H54 (cell line): ENCODE results near the gene SLC35A4.
"Not testable (repeated sequence)": the region's sequence is repeated elsewhere in the genome, so short reads cannot be mapped to it uniquely, and the experiment has no call there.

Experiments
- DNase-seq: peaks from one replicate; pipeline ENCODE4 v3.0.0; 2011; ENCODE audit warnings: low spot score, mixed read lengths; ENCODE audit not compliant: insufficient read length
- FAIRE-seq: peaks from 3 replicates; lab custom pipeline; 2011; peaks lifted over from hg19 to GRCh38; lab: Jason Lieb, UNC
- POLR2A ChIP-seq: IDR thresholded peaks from 2 replicates; pipeline ENCODE4 v1.6.1; 2011; ENCODE audit warnings: low read depth, mild to moderate bottlenecking, low read length

Gene SLC35A4

GRCh38 chr5:140590861-140591260 is 26.2 kb downstream of the SLC35A4 start:
- FAIRE-seq = no peak
- DNase-seq = no peak
- no peak for TF ChIP-seq POLR2A

GRCh38 chr5:140591747-140592372 is 27.2 kb downstream of the SLC35A4 start:
- FAIRE-seq = no peak
- peak; percentile 59 for DNase-seq
- no peak for TF ChIP-seq POLR2A

- DNase-seq, FAIRE-seq: not testable (repeated sequence)
These were observed 28.4 kb downstream of the SLC35A4 start for GRCh38 chr5:140593070-140593469.

GRCh38 chr5:140594169-140594568 is 29.5 kb downstream of the SLC35A4 start:
- FAIRE-seq (no peak), DNase-seq (no peak)
- TF ChIP-seq POLR2A = no peak

- no peak for FAIRE-seq
- no peak for TF ChIP-seq POLR2A
- no peak for DNase-seq
These were observed 31.1 kb downstream of the SLC35A4 start for GRCh38 chr5:140595538-140596300.

GRCh38 chr5:140596321-140596741 is 31.7 kb downstream of the SLC35A4 start:
- DNase-seq = no peak
- FAIRE-seq = no peak
- no peak for TF ChIP-seq POLR2A

GRCh38 chr5:140598836-140599235 is 34.2 kb downstream of the SLC35A4 start:
- FAIRE-seq (no peak), DNase-seq (no peak)
- no peak for TF ChIP-seq POLR2A

GRCh38 chr5:140600096-140600495 is 35.5 kb downstream of the SLC35A4 start:
- no peak for TF ChIP-seq POLR2A
- DNase-seq (no peak), FAIRE-seq (no peak)

GRCh38 chr5:140602147-140602546 is 37.5 kb downstream of the SLC35A4 start:
- TF ChIP-seq POLR2A = no peak
- DNase-seq (no peak), FAIRE-seq (no peak)

- not testable (repeated sequence) for DNase-seq, FAIRE-seq
These were observed 38.7 kb downstream of the SLC35A4 start for GRCh38 chr5:140603446-140603698.

GRCh38 chr5:140603734-140604133 is 39.1 kb downstream of the SLC35A4 start:
- TF ChIP-seq POLR2A = no peak
- DNase-seq = no peak
- FAIRE-seq = no peak

- DNase-seq = no peak
- TF ChIP-seq POLR2A = no peak
- FAIRE-seq = no peak
These were observed 41.3 kb downstream of the SLC35A4 start for GRCh38 chr5:140605879-140606278.

GRCh38 chr5:140607031-140607430 is 42.4 kb downstream of the SLC35A4 start:
- FAIRE-seq (no peak), DNase-seq (no peak)
- TF ChIP-seq POLR2A = no peak

- FAIRE-seq (no peak), DNase-seq (no peak)
- TF ChIP-seq POLR2A = no peak
These were observed 44.1 kb downstream of the SLC35A4 start for GRCh38 chr5:140608722-140609121.

GRCh38 chr5:140609126-140609525 is 44.5 kb downstream of the SLC35A4 start:
- no peak for TF ChIP-seq POLR2A
- no peak for DNase-seq
- no peak for FAIRE-seq
